ENCODE data around the gene ZNF358.
"Not testable (repeated sequence)": the region's sequence is repeated elsewhere in the genome, so short reads cannot be mapped to it uniquely, and the experiment has no call there.

Gene ZNF358

DNA sequence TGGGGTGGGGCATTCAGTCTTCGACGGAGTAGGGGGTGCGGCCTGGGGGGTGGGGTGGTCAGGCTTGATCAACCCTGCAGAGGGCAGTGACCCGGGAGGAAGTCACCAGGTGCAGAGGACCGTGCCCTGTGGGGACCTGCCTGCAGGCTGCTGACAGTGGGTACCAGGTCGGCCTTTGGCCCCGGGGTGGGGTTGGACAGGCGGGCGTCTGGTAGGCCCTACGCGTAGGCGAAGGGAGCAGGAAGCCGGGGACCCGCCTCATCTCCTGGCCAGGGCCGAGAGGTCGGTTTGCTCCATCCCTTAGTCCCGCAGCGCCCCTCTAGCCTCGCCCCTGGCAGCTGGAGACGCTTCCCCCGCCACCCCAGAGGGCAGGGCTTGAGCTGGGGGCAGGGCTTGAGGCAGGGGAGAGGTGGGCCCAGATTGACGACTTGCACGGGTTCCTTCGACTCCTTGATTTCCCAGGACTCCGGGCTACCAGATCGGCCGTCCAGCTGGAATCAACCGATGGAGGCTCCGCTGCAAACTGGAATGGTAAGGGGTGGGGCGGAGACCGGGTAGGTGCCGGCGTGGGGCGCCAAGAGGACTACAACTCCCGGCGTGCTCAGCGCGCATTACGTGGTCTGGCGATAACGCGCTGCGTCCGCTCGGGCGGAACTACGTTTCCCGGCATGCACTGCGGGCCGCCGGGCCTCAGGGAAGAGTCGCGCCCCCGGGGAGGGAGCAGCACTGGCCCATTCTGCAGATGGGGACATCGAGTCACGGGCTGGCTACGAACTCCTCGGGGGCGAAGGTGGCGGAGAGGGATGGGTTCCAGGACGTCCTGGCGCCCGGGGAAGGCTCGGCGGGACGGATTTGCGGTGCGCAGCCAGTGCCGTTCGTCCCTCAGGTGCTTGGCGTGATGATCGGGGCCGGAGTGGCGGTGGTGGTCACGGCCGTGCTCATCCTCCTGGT, 19.4 kb downstream of the ZNF358 start, which contains the start of gene PNPLA6:
Gene PNPLA6 (plus strand): TSS at position 671 of the 951 bp plus-strand sequence. CDS start 72 bp downstream, at position 743.
- Histone ChIP-seq H3K4me1 (ENCODE audit: control insufficient read depth, low read depth, low read length) (no peaks in the 10 kb centered on the region), H3K27ac (ENCODE audit: low read depth, low read length) (peak within 1 kb of the TSS; percentile 69), H2BK5ac (ENCODE audit: low read length) (no peak within 1 kb of the TSS), H3K56ac (ENCODE audit: low read length) (peak within 1 kb of the TSS; percentile 86), H2BK120ac (ENCODE audit: low read depth, low read length) (no peak within 1 kb of the TSS), H4K5ac (ENCODE audit: low read length) (no peak within 1 kb of the TSS), H3K27me3 (ENCODE audit: insufficient read depth, low read length, poor library complexity) (no peaks in the 10 kb centered on the region), H2BK15ac (replicated peaks; ENCODE audit: low read depth) (no peak within 1 kb of the TSS), H4K8ac (ENCODE audit: low read depth, low read length) (no peak within 1 kb of the TSS), H3K36me3 (ENCODE audit: control insufficient read depth, insufficient read depth, low read length) (peaks cover 2% of the 10 kb centered on the region), H3K9ac (ENCODE audit: low read length) (peak within 1 kb of the TSS; percentile 77), H3K4me3 (ENCODE audit: low read length) (peak within 1 kb of the TSS; percentile 82), H2AK5ac (ENCODE audit: low read length) (no peak within 1 kb of the TSS), H3K4me2 (ENCODE audit: low read length) (peak within 1 kb of the TSS; percentile 82), H3K23ac (ENCODE audit: low read length) (no peak within 1 kb of the TSS), H3K18ac (ENCODE audit: low read length) (peak within 1 kb of the TSS; percentile 57), H3K79me2 (ENCODE audit: control insufficient read depth, insufficient read depth, low read length) (no peaks in the 10 kb centered on the region), H3K79me1 (ENCODE audit: low read length) (no peaks in the 10 kb centered on the region), H3K4ac (ENCODE audit: low read depth, low read length) (peak within 1 kb of the TSS; percentile 49)
- WGBS (ENCODE audit: extremely low coverage, insufficient coverage, low lambda C conversion rate): no CpG with 5 or more reads among the region's 76 CpGs
- peak; percentile 95 for DNase-seq

DNA sequence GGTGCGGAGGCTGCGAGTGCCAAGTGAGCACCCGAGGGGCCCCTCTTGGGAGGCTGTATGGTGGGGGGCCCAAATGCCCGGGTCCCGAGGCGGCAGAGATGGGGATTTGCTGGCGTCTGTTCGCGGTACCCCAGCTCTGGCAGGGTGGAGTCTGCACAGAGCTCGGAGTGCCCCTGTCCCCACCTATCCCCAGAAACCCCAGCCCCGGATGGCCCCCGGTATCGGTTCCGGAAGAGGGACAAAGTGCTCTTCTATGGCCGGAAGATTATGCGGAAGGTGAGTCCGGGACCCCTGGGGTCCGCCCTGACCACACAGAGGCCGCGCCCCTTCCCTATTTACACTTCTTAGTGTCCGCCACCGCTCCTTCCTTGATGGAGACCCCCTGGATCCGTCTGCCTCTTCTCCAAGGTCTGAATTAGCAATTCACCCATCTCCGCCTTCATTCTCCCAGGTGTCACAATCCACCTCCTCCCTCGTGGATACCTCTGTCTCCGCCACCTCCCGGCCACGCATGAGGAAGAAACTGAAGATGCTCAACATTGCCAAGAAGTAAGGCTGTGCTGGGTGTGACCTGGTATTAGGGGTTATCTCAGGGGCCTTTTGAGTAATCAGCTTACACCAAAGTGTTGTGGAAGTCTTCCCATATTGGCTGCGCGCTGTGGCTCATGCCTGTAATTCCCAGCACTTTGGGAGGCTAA, 20.2 kb downstream of the ZNF358 start:
- H3K79me2 ChIP-seq (ENCODE audit: control insufficient read depth, insufficient read depth, low read length): no peaks in the 10 kb centered on the region
- H3K4me1 ChIP-seq (ENCODE audit: control insufficient read depth, low read depth, low read length): no peaks in the 10 kb centered on the region
- H3K9ac ChIP-seq (ENCODE audit: low read length): no peak overlapping the region
- H3K4me2 ChIP-seq (ENCODE audit: low read length): no peak overlapping the region
- no peak overlapping the region for H3K27ac ChIP-seq (ENCODE audit: low read depth, low read length)
- no peak overlapping the region for H4K8ac ChIP-seq (ENCODE audit: low read depth, low read length)
- WGBS (ENCODE audit: extremely low coverage, insufficient coverage, low lambda C conversion rate): no CpG with 5 or more reads among the region's 30 CpGs
- no peak for DNase-seq
- H3K23ac ChIP-seq (ENCODE audit: low read length): no peak overlapping the region
- H2BK120ac ChIP-seq (ENCODE audit: low read depth, low read length): no peak overlapping the region
- peak overlapping the region; percentile 44 for H3K56ac ChIP-seq (ENCODE audit: low read length)
- no peak overlapping the region for H2AK5ac ChIP-seq (ENCODE audit: low read length)
- H2BK15ac ChIP-seq (replicated peaks; ENCODE audit: low read depth): no peak overlapping the region
- H3K79me1 ChIP-seq (ENCODE audit: low read length): no peaks in the 10 kb centered on the region
- no peak overlapping the region for H2BK5ac ChIP-seq (ENCODE audit: low read length)
- H3K27me3 ChIP-seq (ENCODE audit: insufficient read depth, low read length, poor library complexity): no peaks in the 10 kb centered on the region
- H3K4me3 ChIP-seq (ENCODE audit: low read length): no peak overlapping the region
- H4K5ac ChIP-seq (ENCODE audit: low read length): no peak overlapping the region
- H3K18ac ChIP-seq (ENCODE audit: low read length): no peak overlapping the region
- peaks cover 2% of the 10 kb centered on the region for H3K36me3 ChIP-seq (ENCODE audit: control insufficient read depth, insufficient read depth, low read length)
- no peak overlapping the region for H3K4ac ChIP-seq (ENCODE audit: low read depth, low read length)

DNA sequence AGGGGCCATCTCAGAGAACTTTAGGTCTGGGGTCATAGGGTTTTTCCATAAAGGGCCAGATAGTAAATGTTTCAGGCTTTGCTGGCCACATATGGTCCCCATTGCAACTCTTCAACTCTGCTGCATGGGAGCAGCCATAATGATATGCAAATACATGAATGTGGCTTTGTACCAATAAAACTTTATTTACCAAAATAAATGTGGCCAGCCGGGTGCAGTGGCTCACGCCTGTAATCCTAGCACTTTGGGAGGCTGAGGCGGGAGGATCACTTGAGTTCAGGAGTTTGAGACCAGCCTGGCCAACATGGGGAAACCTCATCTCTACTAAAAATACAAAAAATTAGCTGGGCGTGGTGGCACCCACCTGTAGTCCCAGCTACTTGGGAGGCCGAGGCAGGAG, 23.1 kb downstream of the ZNF358 start:
- H3K36me3 ChIP-seq (ENCODE audit: control insufficient read depth, insufficient read depth, low read length); H2BK120ac ChIP-seq (ENCODE audit: low read depth, low read length); H3K4ac ChIP-seq (ENCODE audit: low read depth, low read length); H3K4me1 ChIP-seq (ENCODE audit: control insufficient read depth, low read depth, low read length); H4K5ac ChIP-seq (ENCODE audit: low read length); H3K79me1 ChIP-seq (ENCODE audit: low read length); H2BK5ac ChIP-seq (ENCODE audit: low read length); H3K9ac ChIP-seq (ENCODE audit: low read length); H3K56ac ChIP-seq (ENCODE audit: low read length); H3K27me3 ChIP-seq (ENCODE audit: insufficient read depth, low read length, poor library complexity); H3K4me3 ChIP-seq (ENCODE audit: low read length); DNase-seq; H3K4me2 ChIP-seq (ENCODE audit: low read length); H3K79me2 ChIP-seq (ENCODE audit: control insufficient read depth, insufficient read depth, low read length); H2AK5ac ChIP-seq (ENCODE audit: low read length); H3K18ac ChIP-seq (ENCODE audit: low read length); H3K23ac ChIP-seq (ENCODE audit: low read length); H3K27ac ChIP-seq (ENCODE audit: low read depth, low read length); H4K8ac ChIP-seq (ENCODE audit: low read depth, low read length); H2BK15ac ChIP-seq (replicated peaks; ENCODE audit: low read depth): not testable (repeated sequence)
- no CpG with 5 or more reads among the region's 5 CpGs for WGBS (ENCODE audit: extremely low coverage, insufficient coverage, low lambda C conversion rate)

DNA sequence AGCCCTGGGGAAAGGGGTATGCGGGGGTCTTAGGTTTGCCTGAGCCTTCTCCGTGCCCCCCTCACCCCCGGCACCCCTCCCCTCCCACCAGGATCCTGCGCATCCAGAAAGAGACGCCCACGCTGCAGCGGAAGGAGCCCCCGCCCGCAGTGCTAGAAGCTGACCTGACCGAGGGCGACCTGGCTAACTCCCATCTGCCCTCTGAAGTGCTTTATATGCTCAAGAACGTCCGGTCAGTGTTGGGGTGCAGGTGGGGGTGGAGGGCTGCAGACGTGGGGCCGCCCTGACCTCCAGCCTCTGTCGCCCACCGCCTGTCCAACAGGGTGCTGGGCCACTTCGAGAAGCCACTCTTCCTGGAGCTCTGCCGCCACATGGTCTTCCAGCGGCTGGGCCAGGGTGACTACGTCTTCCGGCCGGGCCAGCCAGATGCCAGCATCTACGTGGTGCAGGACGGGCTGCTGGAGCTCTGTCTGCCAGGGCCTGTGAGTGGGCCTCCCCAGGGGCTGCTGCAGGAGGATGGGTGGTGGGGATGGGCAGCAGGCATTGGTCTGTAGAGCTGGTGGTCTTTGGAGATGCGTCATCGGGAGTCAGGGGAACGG, 24.0 kb downstream of the ZNF358 start:
- H3K4me2 ChIP-seq (ENCODE audit: low read length): no peak overlapping the region
- no peak overlapping the region for H3K56ac ChIP-seq (ENCODE audit: low read length)
- no peak overlapping the region for H2BK120ac ChIP-seq (ENCODE audit: low read depth, low read length)
- no peak overlapping the region for H4K8ac ChIP-seq (ENCODE audit: low read depth, low read length)
- no peak overlapping the region for H3K4ac ChIP-seq (ENCODE audit: low read depth, low read length)
- no peak overlapping the region for H3K18ac ChIP-seq (ENCODE audit: low read length)
- no peak overlapping the region for H3K23ac ChIP-seq (ENCODE audit: low read length)
- no peak overlapping the region for H3K27ac ChIP-seq (ENCODE audit: low read depth, low read length)
- H4K5ac ChIP-seq (ENCODE audit: low read length): no peak overlapping the region
- no peak overlapping the region for H3K9ac ChIP-seq (ENCODE audit: low read length)
- no peaks in the 10 kb centered on the region for H3K4me1 ChIP-seq (ENCODE audit: control insufficient read depth, low read depth, low read length)
- H3K79me1 ChIP-seq (ENCODE audit: low read length): no peaks in the 10 kb centered on the region
- H3K36me3 ChIP-seq (ENCODE audit: control insufficient read depth, insufficient read depth, low read length): peaks cover 2% of the 10 kb centered on the region
- H3K27me3 ChIP-seq (ENCODE audit: insufficient read depth, low read length, poor library complexity): no peaks in the 10 kb centered on the region
- no peak for DNase-seq
- H3K79me2 ChIP-seq (ENCODE audit: control insufficient read depth, insufficient read depth, low read length): no peaks in the 10 kb centered on the region
- H2AK5ac ChIP-seq (ENCODE audit: low read length): no peak overlapping the region
- H2BK15ac ChIP-seq (replicated peaks; ENCODE audit: low read depth): no peak overlapping the region
- WGBS (ENCODE audit: extremely low coverage, insufficient coverage, low lambda C conversion rate): no CpG with 5 or more reads among the region's 28 CpGs
- no peak overlapping the region for H3K4me3 ChIP-seq (ENCODE audit: low read length)
- H2BK5ac ChIP-seq (ENCODE audit: low read length): no peak overlapping the region

DNA sequence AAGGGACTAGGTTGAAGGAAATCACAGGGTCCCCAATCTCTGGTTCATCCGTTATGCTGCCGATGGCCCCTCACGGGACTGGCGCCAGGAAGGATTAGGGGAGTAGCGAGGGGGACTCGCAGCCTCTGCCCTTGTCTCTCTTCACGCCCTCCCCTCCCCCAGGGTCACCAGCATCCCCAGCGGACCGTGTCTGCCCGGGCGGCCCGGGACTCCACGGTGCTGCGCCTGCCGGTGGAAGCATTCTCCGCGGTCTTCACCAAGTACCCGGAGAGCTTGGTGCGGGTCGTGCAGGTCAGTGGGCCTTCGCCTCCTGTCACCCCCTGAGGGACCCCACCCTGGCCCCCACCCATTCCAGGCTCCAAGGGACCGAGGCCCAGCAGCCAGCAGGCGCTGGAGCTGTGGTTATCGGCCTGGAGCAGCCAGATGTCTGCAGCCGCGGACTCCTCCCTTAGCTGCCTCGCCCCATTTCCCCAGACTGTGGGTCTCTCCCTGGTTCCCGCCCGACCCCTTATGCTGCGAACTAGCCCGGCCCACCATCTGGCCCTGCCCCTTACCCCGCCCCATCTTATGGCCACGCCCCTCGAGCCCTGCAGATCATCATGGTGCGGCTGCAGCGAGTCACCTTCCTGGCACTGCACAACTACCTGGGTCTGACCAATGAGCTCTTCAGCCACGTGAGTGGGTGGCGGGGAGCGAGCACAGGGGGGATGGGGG, 25.0 kb downstream of the ZNF358 start:
- no peak overlapping the region for H4K8ac ChIP-seq (ENCODE audit: low read depth, low read length)
- no peak overlapping the region for H3K18ac ChIP-seq (ENCODE audit: low read length)
- no peak overlapping the region for H3K27ac ChIP-seq (ENCODE audit: low read depth, low read length)
- no peaks in the 10 kb centered on the region for H3K27me3 ChIP-seq (ENCODE audit: insufficient read depth, low read length, poor library complexity)
- H2BK120ac ChIP-seq (ENCODE audit: low read depth, low read length): no peak overlapping the region
- no peak overlapping the region for H3K4ac ChIP-seq (ENCODE audit: low read depth, low read length)
- DNase-seq: peak; percentile 78
- H3K56ac ChIP-seq (ENCODE audit: low read length): no peak overlapping the region
- H3K9ac ChIP-seq (ENCODE audit: low read length): no peak overlapping the region
- H3K4me2 ChIP-seq (ENCODE audit: low read length): no peak overlapping the region
- no peak overlapping the region for H4K5ac ChIP-seq (ENCODE audit: low read length)
- no peak overlapping the region for H3K23ac ChIP-seq (ENCODE audit: low read length)
- no peak overlapping the region for H2BK5ac ChIP-seq (ENCODE audit: low read length)
- H3K4me1 ChIP-seq (ENCODE audit: control insufficient read depth, low read depth, low read length): no peaks in the 10 kb centered on the region
- peaks cover 2% of the 10 kb centered on the region for H3K36me3 ChIP-seq (ENCODE audit: control insufficient read depth, insufficient read depth, low read length)
- no peak overlapping the region for H2AK5ac ChIP-seq (ENCODE audit: low read length)
- H3K79me2 ChIP-seq (ENCODE audit: control insufficient read depth, insufficient read depth, low read length): no peaks in the 10 kb centered on the region
- H2BK15ac ChIP-seq (replicated peaks; ENCODE audit: low read depth): no peak overlapping the region
- no peaks in the 10 kb centered on the region for H3K79me1 ChIP-seq (ENCODE audit: low read length)
- no CpG with 5 or more reads among the region's 39 CpGs for WGBS (ENCODE audit: extremely low coverage, insufficient coverage, low lambda C conversion rate)
- no peak overlapping the region for H3K4me3 ChIP-seq (ENCODE audit: low read length)
